ENCODE data around the gene USP6NL. TPM values are rescaled to one million over a fixed set of nuclear protein-coding genes. Genes with fewer than 3 reads are reported as not detected.

USP6NL gene
- total RNA-seq, 1 donor from 2014 or later = 19.4 TPM

DNA sequence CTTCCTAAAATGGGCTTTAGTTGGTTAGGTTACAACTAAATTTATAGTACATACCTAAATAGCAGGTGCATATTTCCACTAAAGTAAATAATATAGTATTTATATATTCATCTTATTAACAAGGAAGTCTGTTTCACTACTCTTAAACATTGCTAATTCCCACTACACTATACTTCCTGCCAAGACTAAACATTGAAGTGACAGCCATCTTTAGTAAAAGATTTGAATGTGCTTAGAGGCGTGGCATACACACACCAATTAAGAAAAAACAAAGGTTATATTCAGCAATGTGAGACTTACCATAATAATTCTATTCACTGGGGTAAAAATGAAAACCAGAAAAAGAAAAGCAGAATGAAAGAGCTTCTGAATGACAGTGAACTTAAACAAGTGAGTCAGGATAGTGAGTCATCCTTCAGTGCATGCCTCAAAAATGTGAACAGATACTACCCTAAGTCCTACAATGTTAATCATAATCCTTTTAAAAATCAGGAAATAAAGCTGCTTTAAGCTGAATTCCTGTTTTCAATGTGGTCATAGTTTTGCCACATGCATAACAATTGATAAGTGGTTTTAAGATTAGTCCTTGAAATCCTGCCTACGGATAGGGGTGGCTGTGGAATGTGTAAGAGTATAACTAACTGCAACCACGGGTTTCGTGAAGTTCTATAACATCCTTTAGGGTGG is 59.4 kb downstream of the USP6NL start:
- DNase-seq (ENCODE audit: low read depth) = peak; percentile 95

DNA sequence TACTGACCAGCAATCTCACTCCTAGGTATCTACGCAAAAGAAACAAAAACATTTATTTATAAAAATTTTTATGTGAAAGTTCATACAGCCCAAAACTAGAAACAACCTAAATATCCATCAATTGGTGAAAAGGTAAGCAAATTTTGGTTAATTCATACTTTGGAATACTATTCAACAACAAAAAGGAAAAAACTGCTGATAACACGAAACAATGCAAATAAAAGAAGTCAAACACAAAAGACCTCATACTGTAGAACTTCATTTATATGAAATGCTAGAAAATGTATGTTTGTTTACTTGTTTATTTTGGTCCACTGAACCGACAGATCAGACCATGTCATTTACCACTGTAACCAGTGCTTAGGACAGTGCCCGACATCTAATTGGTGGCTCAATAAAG is 60.3 kb downstream of the USP6NL start:
- no peak for DNase-seq (ENCODE audit: low read depth)

DNA sequence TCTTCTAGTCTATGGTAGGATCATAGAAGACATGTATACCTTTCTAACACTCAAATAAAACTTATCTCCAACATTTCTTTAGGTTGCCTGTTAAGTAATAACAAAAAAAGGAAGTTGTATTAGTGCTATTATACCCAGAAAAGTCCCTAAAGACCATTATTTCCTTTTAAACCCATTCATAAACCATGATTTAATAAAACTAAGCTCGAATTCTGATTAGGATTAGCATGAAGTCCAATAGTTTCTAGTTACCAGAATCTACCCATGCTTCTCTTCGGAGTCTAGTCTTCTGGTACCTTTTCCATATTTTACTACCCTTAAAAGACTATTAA is 62.7 kb downstream of the USP6NL start:
- DNase-seq (ENCODE audit: low read depth) = no peak

DNA sequence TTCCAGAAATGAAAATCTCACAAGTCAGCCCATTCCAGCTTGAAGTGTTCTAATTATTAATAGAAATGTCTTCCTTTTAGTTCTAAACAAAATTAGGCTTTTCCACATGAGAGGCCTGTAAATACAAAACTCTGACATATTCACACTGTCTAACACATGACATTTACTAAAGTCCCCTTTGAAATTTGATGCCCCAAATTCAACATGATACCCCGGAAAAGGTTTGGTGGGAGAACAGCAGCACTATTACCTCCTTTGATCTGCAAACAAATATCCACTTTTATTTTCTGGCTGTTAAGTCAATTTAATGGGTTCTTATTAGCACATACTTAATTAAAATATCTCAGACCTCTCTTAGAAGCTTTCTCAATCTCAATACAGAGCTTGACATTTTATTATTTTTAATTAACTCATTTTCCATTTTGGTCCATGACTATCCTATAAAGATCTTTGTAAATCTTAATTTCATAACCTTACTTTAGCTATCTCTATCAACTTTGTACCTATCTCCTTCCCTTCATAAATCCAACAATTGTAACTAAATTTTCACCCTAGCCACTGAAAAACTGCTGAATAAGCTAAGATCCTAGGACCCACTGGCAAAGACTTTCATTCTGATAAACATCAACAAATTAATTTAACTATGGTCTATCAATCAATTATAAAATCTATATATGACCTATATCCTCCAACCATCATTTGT is 63.2 kb downstream of the USP6NL start:
- DNase-seq (ENCODE audit: low read depth) = no peak

DNA sequence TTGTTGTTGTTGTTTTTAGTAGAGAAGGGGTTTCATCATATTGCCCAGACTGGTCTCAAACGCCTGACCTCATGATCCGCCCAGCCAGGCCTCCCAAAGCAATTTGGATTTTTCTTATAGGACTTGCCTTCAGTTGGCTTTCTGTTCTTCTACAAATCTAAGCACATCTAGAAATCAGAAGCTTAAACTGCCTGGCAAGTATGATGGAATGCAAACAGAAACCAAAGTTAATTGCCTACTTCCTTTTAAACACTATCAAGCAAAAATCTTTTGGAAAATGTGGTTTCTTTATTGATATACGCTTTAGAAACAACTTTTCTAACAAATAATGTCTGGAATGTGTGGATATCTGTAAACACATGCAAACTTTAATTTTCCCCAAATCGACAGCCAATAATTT is 64.9 kb downstream of the USP6NL start:
- peak; percentile 53 for DNase-seq (ENCODE audit: low read depth)

DNA sequence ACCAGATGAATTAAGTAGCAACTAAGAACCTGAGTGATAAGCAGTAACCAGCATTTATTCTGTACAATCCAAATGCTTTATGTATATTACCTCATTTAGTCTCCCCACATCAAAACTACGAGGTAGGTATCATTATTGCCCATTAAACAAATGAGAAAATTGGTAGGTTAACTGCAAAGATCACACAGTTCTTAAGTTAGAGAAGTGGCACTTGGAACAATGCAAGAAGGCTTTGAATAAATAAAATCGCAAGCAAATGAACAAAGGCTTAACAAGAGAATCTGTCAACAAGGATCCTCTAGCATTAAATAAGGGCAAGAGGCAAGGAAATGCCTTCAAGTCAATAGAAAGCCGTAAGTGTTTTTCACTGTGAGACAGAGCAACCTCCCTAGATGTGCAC is 70.2 kb downstream of the USP6NL start:
- no peak for DNase-seq (ENCODE audit: low read depth)

DNA sequence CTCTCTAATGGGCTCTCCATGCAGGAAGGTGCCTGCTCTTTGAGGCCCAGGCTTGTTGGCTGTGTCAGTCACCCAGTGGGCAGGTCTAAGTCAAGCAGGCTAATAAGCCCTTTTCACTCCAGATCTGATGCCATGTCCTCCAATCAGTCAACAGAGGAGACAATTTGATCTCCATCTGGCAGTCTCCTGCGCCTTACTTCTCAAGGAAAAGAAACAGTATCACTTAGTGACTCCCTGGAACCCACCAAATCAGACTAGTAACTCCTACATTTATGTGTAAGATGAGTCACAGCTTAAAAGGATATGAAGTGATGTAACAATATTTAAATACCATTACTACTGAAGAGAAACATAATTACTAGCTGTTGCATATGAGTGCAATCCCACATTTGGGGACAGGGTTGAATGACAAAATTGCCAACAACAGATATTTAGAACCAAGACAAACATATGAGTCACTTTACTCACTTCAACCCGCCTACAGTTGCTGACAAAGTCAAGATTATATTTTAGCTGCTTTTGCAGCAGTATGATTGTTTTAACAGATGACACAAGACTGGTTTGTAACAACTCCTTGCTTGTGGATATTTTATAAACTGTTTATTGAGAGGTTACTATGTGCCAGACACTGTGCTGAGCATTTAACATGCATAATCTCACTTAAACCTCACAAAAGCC is 72.1 kb downstream of the USP6NL start:
- peak; percentile 62 for DNase-seq (ENCODE audit: low read depth)

DNA sequence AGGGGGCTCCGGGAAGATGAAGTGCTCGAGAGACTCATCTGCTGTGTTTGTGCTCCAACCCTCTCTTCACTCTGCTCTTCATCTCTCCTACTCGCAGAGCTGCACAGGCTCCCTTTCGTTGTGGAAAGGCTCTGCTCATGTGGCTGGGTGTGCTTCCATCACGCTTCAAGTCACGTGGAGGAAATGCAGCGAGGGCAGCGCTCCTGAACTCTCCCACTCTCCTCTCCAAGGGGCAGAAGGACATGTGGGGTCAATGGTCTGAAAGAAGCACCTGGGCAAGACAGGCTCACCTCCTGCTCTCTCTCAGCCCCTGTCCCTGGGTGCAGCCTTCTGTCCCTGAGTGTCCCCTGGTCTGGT is 72.6 kb downstream of the USP6NL start:
- no peak for DNase-seq (ENCODE audit: low read depth)

DNA sequence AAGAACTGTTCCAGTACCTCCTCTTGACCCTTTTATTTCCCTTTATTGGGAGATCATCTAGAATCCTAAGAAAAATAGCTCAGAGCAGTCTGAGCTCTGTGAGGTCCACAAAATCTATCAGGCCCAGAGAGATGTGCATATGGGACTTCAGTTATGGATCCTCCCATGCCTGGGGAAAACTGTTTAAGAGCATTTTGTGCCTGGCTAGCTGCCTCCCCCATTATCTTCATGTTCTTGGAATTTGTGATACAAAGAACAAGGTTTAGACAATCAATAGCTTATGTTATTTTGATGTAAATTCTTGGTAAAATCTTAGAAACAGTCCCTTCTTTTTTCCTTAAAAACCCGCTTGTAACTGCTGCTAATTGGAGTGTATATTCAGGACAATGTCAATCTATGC is 75.2 kb downstream of the USP6NL start:
- no peak for DNase-seq (ENCODE audit: low read depth)

DNA sequence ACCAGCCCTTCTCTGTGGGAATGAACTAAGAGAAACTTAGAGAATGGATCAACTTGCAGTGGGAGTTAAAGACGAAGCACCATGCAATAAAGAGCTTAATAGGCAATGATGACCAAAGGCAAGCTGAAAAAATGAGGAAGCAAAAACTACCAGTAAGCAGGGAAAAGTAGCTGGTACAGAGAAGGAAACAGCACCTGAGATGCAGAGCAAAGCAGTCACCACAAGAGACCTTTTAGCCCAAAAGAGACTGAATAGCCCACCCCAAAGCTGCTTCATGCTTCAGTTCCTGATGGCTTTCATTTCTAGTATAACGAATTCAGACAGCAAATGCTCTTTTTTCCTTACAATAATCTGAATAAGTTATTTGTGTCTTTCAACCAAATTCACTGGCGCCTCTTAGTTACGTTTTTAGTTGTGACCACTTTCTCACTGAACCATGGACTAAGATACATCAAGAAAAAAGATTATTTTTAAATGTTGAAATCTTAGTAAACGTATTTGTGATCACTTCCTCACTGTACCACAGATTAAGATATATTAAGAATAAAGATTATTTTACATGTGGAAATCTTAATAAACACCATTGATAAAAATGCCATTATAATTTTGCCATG is 76.0 kb downstream of the USP6NL start:
- no peak for DNase-seq (ENCODE audit: low read depth)

DNA sequence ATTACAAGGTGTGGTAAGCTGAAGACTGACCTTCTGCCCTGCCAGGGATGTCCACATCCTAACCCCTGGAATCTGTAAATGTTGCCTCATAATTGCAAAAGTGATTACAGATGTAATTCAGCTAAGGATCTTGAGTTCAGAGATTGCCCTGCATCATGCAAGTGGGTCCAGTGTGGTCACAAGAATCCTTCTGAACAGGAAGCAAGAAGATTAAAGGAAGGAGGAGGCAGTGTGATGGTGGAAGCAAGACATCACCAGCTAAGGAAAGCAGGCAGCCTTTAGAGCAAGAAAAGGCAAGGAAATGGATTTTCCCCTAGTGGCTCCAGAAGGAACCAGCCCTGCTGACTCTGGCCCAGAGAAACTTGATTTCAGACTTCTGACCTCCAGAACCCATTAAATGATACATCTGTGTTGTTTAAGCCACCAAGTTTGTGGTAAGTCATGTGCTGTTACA is 78.1 kb downstream of the USP6NL start:
- DNase-seq (ENCODE audit: low read depth) = peak; percentile 16

DNA sequence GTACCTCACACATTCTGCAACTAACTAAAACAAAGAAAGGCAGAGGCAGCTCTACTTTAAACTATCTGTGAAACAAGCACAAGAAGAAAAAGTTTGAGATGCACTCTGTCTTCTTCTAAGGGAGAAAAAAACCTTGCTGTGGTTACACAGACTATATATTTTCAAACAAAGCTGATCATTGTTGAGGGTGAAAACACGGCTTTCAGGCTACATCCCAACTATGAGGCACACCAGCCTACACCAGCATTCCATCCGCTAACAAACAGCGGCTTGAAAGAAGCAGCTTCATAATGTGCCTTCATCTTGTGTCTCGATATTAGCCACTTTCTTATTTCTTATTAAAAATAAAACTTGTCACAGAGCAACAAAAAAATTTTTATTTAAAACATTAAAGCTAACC is 79.1 kb downstream of the USP6NL start:
- DNase-seq (ENCODE audit: low read depth) = no peak

DNA sequence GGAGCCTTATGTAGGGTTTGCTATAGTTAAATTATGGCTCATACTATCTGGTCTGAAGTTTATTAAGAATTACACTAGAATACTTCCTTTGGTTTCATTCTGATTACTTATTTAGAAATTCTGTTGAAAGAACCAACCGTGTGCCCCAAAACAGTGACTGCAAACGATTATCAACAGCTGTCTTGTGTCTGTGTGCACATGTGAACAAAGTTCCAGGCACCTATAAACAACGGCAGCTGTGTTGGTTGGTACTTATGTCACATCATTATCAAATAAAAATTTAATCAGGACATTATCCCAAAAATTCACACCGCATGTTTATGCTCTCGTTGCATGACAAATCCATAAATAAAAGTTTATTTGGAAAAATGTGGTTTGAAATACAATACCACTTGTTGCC is 80.6 kb downstream of the USP6NL start:
- no peak for DNase-seq (ENCODE audit: low read depth)

DNA sequence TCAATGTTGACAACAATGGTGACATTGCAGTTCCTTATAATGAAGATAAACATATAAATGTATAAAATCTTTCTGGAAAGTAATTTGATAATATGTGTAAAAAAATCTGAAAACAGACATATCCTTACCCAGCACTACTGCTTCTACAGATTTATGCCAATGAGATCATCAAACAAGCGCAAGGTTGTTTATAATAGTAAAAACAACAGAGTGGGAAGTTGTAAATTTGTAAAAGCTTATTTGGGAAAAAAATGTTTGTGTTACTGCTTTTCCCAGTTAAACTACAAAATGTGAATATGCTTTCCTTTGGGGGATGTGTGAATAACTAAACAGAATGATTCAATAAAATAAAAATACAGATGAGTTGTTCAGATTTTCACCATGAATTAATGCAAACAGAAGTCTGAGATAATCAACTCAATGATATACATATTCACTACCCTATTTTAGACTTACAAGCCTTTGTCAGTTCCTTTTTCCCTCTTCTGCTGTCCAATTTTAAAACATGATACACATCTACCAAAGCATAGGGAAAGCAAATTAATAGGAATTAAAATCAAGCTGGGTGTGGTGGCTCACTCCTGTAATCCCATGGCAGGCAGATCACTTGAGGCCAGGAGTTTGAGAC is 82.1 kb downstream of the USP6NL start:
- no peak for DNase-seq (ENCODE audit: low read depth)

DNA sequence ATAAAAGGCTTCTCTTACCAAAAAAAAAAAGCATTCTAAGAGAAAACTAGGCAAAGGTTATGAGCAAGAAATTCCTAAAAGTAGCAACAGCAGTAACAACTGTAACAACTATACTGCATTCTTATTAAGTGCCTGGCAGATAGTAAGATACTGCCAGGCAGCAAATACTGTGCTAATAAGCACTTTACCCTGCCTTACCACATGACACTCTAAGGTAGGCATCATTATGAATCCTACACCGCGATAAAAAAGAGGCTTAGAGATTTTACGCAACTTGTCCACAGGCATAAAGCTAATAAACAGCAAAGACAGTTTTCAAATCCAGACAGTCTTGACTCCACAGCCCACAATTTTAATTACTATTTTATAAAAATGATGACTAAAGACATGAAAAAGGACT is 83.2 kb downstream of the USP6NL start:
- DNase-seq (ENCODE audit: low read depth) = no peak

DNA sequence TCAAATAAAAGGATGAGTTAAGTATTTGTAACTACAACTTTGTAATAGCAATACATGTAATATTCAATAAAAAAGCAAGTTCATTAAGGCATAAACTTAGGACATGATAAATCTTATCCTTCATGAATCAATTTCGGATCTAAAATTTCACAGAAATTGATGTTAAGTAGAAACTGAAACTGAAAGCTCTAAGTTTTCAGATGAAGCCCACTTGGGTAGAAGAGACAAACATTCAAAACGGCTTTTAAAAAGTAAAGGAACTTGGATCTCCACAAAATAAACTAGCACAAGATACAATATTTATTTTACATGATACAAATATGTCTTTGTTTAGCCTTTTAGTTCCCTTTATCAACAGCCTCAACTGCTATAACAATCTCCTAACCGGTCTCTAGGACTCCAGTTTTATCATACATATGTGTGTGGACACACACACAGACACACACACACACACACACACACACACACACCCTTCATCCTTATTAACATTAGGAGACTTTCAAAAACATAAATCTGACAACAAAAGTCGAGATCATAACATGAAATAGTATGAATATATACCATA is 83.7 kb downstream of the USP6NL start:
- DNase-seq (ENCODE audit: low read depth) = no peak

DNA sequence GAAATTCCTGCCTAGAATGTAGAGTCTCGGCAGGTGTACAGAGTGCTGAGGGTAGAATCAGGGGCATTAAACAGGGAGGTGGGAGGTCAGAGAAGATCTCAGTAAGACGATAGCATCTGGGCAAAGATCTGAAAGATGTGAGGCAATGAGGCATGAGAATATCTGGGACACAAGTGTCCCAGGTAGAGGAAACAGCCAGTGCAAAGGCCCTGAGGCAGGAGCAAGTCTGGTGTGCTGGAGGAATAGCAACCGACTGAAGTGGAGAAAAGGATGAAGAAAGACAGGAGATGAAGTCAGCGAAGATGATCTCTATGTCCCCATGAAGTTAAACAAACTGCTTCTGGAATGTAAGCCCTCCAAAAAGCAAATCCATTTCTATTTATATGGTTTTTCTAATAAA is 84.4 kb downstream of the USP6NL start:
- no peak for DNase-seq (ENCODE audit: low read depth)

DNA sequence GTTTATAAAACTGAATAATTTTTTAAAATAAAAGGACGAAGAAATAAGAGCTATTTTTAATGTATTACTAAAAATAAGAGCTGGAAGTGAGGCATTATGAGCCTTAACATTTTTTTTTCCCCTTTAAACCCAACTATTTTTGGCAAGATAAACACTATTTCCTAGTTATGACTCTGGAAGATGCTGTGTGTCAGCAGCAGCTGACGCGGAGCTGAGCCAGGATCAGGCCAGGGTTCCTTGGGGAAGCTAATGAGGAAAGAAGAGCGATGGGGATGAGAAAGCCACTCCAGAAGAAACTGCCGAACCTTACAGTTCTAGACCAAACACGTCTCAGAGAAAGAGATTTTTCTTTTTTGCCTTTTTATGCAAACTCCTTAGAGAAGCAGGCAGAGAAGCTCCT is 85.9 kb downstream of the USP6NL start:
- no peak for DNase-seq (ENCODE audit: low read depth)

DNA sequence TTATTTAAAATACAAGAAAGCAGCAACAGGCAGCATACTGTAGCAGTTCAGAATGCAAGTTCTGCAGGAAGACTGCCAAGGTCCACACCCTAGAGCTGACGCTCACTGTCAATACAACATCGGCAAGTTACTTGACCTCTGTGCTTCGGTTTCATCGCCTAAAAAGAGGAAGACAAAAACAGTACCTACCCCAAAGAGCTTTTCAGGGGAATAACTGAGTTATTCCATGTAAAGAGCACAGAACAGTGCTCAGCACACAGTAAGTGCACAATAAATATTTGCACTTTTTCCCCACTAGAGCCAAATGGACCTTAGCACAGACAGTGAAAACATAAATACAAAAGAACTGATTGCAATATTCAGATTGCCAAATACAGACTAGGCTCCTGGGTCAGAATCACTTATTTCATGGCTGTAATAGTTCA is 88.6 kb downstream of the USP6NL start:
- no peak for DNase-seq (ENCODE audit: low read depth)

DNA sequence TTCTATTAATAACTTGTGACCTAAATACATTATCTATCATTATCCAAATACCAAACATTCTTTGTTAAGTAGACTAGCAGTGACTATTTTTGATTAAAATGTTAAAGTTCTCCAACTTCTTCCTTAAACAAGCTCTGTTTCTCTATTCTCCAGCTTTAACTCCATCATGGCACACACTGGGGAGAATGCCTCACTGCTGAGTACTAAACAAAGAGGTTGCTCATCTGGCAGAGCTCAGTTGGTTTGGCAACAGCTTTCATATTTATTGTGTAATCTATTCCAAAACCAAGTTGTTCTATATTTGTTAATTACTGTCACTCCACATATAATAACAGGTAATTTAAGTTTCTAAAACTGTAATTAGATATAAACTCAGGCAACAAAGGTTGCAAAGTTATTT is 89.6 kb downstream of the USP6NL start:
- DNase-seq (ENCODE audit: low read depth) = no peak

DNA sequence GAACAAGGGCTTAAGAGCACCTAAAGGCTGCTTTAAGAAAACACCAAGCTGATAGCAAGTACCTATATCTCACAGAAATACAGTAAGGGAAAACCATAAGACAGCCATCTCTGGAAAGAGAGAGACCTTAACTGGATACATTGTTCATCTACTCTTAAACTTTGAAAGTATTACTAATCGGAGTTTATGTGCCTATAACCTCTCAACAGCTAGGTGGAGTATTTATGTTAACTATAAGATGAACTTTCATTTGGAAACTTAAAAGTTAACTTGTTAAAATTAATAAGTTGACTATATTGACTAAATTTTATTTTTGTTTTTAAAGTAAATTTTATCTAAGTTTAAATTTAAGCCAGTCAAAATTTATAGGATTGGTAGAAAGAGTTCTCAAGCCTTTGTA is 90.6 kb downstream of the USP6NL start:
- DNase-seq (ENCODE audit: low read depth) = no peak

DNA sequence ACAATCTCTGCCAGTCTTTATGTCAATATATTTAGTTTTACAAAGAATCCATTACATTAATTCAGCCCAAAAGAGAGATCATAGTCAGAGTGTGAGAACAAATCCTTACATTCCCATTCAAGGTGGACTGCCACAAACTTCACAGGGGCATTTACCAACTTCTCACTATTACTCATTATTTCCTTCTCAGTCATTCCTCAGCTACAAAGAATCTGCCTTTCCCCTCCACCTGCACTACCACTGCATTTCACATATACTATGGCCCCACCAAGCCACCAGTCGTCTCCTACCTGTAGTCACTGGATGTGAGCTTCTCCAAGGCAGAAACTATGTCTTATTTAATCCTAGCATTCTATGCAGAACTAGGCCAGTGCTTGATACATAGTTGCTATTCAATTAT is 94.3 kb downstream of the USP6NL start:
- DNase-seq (ENCODE audit: low read depth) = no peak

All from renal cortical epithelial cell (primary cell).